IMR-90 (cell line): ENCODE measurements around the gene SMARCAD1. TPM values are rescaled to one million over a fixed set of nuclear protein-coding genes. Genes with fewer than 3 reads are reported as not detected.
A peak's percentile ranks its signal among the peaks of the same experiment; 100 is the strongest.

Experiments
- ATAC-seq: fragments of 200-7000 bp; cut with Tn5 transposase; 2 replicates; pipeline ENCODE4 v1.9.1; 2020; ENCODE audit warnings: low read depth, mild to moderate bottlenecking, moderate library complexity
- BruUV-seq: library from RNA; stranded (reverse); fragments of 400-500 nt; replicated peaks from 2 replicates; lab custom pipeline; 2021; lab: Mats Ljungman, UMichigan
- CTCF ChIA-PET: fragments of 300-600 bp; formaldehyde crosslinking; extraction: SDS; loops from one replicate; lab custom pipeline; 2021; ENCODE audit warnings: antibody characterized with exemption; lab: Yijun Ruan, JAX
- POLR2A ChIA-PET: fragments of 300-600 bp; sonication (Branson Sonifier 250); formaldehyde crosslinking; loops from one replicate; lab custom pipeline; 2022; ENCODE audit warnings: antibody characterized with exemption; ENCODE audit not compliant: unreplicated experiment; lab: Charles Lee
- DNase-seq: peaks from one replicate; pipeline ENCODE4 v3.0.0; 2013
- H2AFZ ChIP-seq: replicated peaks from 2 replicates; pipeline ENCODE3; 2013; ENCODE audit warnings: low read length, mild to moderate bottlenecking; ENCODE audit not compliant: poor library complexity
- H2AK5ac ChIP-seq: 2 replicates; pipeline ENCODE4 v1.6.1; 2013; ENCODE audit warnings: low read depth, low read length, inconsistent platforms
- H2AK9ac ChIP-seq: replicated peaks from 2 replicates; pipeline ENCODE3; 2013; ENCODE audit warnings: mild to moderate bottlenecking, low read depth, low read length, moderate library complexity; ENCODE audit not compliant: poor library complexity
- H2BK120ac ChIP-seq: 2 replicates; pipeline ENCODE4 v1.6.1; 2013; ENCODE audit warnings: low read depth, low read length, inconsistent platforms
- H2BK15ac ChIP-seq: 3 replicates; pipeline ENCODE4 v1.6.1; 2013; ENCODE audit warnings: low read depth, low read length, inconsistent platforms
- H2BK20ac ChIP-seq: 2 replicates; pipeline ENCODE4 v1.6.1; 2013; ENCODE audit warnings: low read depth, mild to moderate bottlenecking, inconsistent platforms, low read length, moderate library complexity
- H2BK5ac ChIP-seq: 2 replicates; pipeline ENCODE4 v1.6.1; 2013; ENCODE audit warnings: mild to moderate bottlenecking, low read depth, low read length, inconsistent platforms; ENCODE audit not compliant: poor library complexity, severe bottlenecking
- H3K14ac ChIP-seq: replicated peaks from 2 replicates; pipeline ENCODE4 v1.6.1; 2013; ENCODE audit warnings: low read depth, low read length, inconsistent platforms
- H3K18ac ChIP-seq: 2 replicates; pipeline ENCODE4 v1.6.1; 2013; ENCODE audit warnings: low read depth, low read length, control low read depth
- H3K23ac ChIP-seq: 2 replicates; pipeline ENCODE4 v1.6.1; 2013; ENCODE audit warnings: low read depth, low read length, inconsistent platforms
- H3K27ac ChIP-seq: 2 replicates; pipeline ENCODE4 v1.5.1; 2013; ENCODE audit warnings: mild to moderate bottlenecking, control low read depth, low read length; ENCODE audit not compliant: insufficient read depth
- H3K27me3 ChIP-seq: 2 replicates; pipeline ENCODE4 v1.6.1; 2013; ENCODE audit warnings: low read length; ENCODE audit not compliant: control insufficient read depth, insufficient read depth
- H3K36me3 ChIP-seq: 2 replicates; pipeline ENCODE4 v1.6.1; 2013; ENCODE audit warnings: low read length, mixed read lengths; ENCODE audit not compliant: control insufficient read depth, insufficient read depth
- H3K4ac ChIP-seq: 2 replicates; pipeline ENCODE4 v1.6.1; 2013; ENCODE audit warnings: low read depth, low read length, inconsistent platforms
- H3K4me1 ChIP-seq: 2 replicates; pipeline ENCODE4 v1.6.1; 2013; ENCODE audit warnings: low read length, mixed read lengths; ENCODE audit not compliant: control insufficient read depth, insufficient read depth
- H3K4me2 ChIP-seq: 2 replicates; pipeline ENCODE4 v1.6.1; 2013; ENCODE audit warnings: low read depth, mild to moderate bottlenecking, control low read depth, low read length, moderate library complexity
- H3K4me3 ChIP-seq: 2 replicates; pipeline ENCODE4 v1.5.1; 2013; ENCODE audit warnings: low read depth, mild to moderate bottlenecking, control low read depth, low read length, moderate library complexity; ENCODE audit not compliant: insufficient read depth
- H3K56ac ChIP-seq: 2 replicates; pipeline ENCODE4 v1.6.1; 2013; ENCODE audit warnings: low read length, inconsistent platforms; ENCODE audit not compliant: insufficient read depth; ENCODE audit errors: extremely low read depth
- H3K79me1 ChIP-seq, 2 experiments: 2 replicates each; pipeline ENCODE4 v1.6.1; 2013; ENCODE audit warnings: low read length in 2 of 2, inconsistent platforms in 1 of 2, low read depth in 1 of 2
- H3K9ac ChIP-seq: 2 replicates; pipeline ENCODE4 v1.6.1; 2013; ENCODE audit warnings: low read depth, low read length, control low read depth
- H3K9me1 ChIP-seq: 2 replicates; pipeline ENCODE4 v1.6.1; 2013; ENCODE audit warnings: low read length, inconsistent platforms; ENCODE audit not compliant: insufficient read depth
- H3K9me3 ChIP-seq: 2 replicates; pipeline ENCODE4 v1.6.1; 2013; ENCODE audit warnings: low read length; ENCODE audit not compliant: control insufficient read depth, insufficient read depth
- H4K20me1 ChIP-seq: 2 replicates; pipeline ENCODE4 v1.6.1; 2013; ENCODE audit warnings: low read length, inconsistent platforms; ENCODE audit not compliant: insufficient read depth
- H4K5ac ChIP-seq: 2 replicates; pipeline ENCODE4 v1.6.1; 2013; ENCODE audit warnings: mild to moderate bottlenecking, low read depth, low read length, control low read depth
- H4K8ac ChIP-seq, 2 experiments: 2 replicates each; pipeline ENCODE4 v1.6.1; 2013; ENCODE audit warnings: low read depth in 2 of 2, low read length in 2 of 2, control low read depth in 1 of 2, inconsistent platforms in 1 of 2
- H4K91ac ChIP-seq: 2 replicates; pipeline ENCODE4 v1.6.1; 2013; ENCODE audit warnings: low read depth, low read length, inconsistent platforms; ENCODE audit not compliant: insufficient read depth
- BHLHE40 ChIP-seq: fragments of 150-350 bp; IDR thresholded peaks from 2 replicates; pipeline ENCODE4 v1.6.1; 2016; ENCODE audit warnings: mild to moderate bottlenecking, low read depth, low read length
- CEBPB ChIP-seq: IDR thresholded peaks from 2 replicates; pipeline ENCODE4 v1.6.1; 2012; ENCODE audit warnings: low read depth, low read length, improper control_type of control experiment
- CHD1 ChIP-seq: IDR thresholded peaks from 2 replicates; pipeline ENCODE4 v1.6.1; 2012; ENCODE audit warnings: low read depth, low read length, improper control_type of control experiment
- FOS ChIP-seq: fragments of 150-350 bp; IDR thresholded peaks from 2 replicates; pipeline ENCODE4 v1.6.1; 2016; ENCODE audit warnings: low read depth, low read length
- MAFK ChIP-seq: IDR thresholded peaks from 2 replicates; pipeline ENCODE4 v1.6.1; 2012; ENCODE audit warnings: low read depth, low read length, improper control_type of control experiment
- MAZ ChIP-seq: IDR thresholded peaks from 2 replicates; pipeline ENCODE4 v1.6.1; 2012; ENCODE audit warnings: low read depth, mild to moderate bottlenecking, low read length, improper control_type of control experiment, moderate library complexity, borderline replicate concordance
- MXI1 ChIP-seq: IDR thresholded peaks from 2 replicates; pipeline ENCODE4 v1.6.1; 2012; ENCODE audit warnings: low read depth, mild to moderate bottlenecking, low read length, moderate library complexity, borderline replicate concordance
- NFE2L2 ChIP-seq: fragments of 150-350 bp; IDR thresholded peaks from 2 replicates; pipeline ENCODE4 v1.6.1; 2016; ENCODE audit warnings: low read depth, mild to moderate bottlenecking, low read length
- RAD21 ChIP-seq: IDR thresholded peaks from 2 replicates; pipeline ENCODE4 v1.6.1; 2012; ENCODE audit warnings: low read length, improper control_type of control experiment
- RCOR1 ChIP-seq: IDR thresholded peaks from 2 replicates; pipeline ENCODE4 v1.6.1; 2012; ENCODE audit warnings: mild to moderate bottlenecking, low read length, improper control_type of control experiment; ENCODE audit not compliant: insufficient replicate concordance
- RFX5 ChIP-seq: IDR thresholded peaks from 2 replicates; pipeline ENCODE4 v1.8.0; 2012; ENCODE audit warnings: low read depth, mild to moderate bottlenecking, low read length, moderate library complexity
- SMC3 ChIP-seq: fragments of 150-350 bp; IDR thresholded peaks from 2 replicates; pipeline ENCODE4 v1.6.1; 2016; ENCODE audit warnings: low read depth, mild to moderate bottlenecking, antibody characterized with exemption, low read length, moderate library complexity
- USF2 ChIP-seq: fragments of 150-350 bp; IDR thresholded peaks from 2 replicates; pipeline ENCODE4 v1.6.1; 2017; ENCODE audit warnings: mild to moderate bottlenecking, antibody characterized with exemption, low read length, low read depth
- dilution Hi-C: fragments of 300-500 bp; cut with HindIII; formaldehyde crosslinking; loops from one replicate; pipeline ENCODE4 v1.14.3; 2018; ENCODE audit warnings: low sequenced_read_pairs; ENCODE audit not compliant: unreplicated experiment
- in situ Hi-C: fragments of 300-500 bp; cut with MboI; formaldehyde crosslinking; loops from 3 replicates; pipeline ENCODE4 v1.14.3; 2019; ENCODE audit warnings: low sequenced_read_pairs, inconsistent platforms, mixed read lengths
- intact Hi-C: fragments of 100-400 bp; cut with micrococcal nuclease; formaldehyde crosslinking; loops from 2 replicates; pipeline ENCODE4 v1.10.0; 2022
- polyA plus RNA-seq, 3 experiments: library from polyadenylated mRNA; depleted of rRNA; stranded (reverse); fragments of >200 nt; gene quantifications; 2 replicates each; pipeline ENCODE4 v1.2.3, GENCODE V29; 2012; ENCODE audit warnings: low replicate concordance in 1 of 3
- total RNA-seq: library from RNA; depleted of rRNA; stranded (reverse); fragments of >200 nt; gene quantifications from 2 replicates; pipeline ENCODE4 v1.2.3, GENCODE V29; 2012
- TF ChIP-seq, protein P1 (sequence below): fragments of 150-350 bp; IDR thresholded peaks from 2 replicates; pipeline ENCODE4 v1.6.1; 2016; ENCODE audit warnings: low read depth, mild to moderate bottlenecking, low read length, moderate library complexity, borderline replicate concordance
- TF ChIP-seq, protein P2 (sequence below): conservative IDR thresholded peaks from 2 replicates; pipeline ENCODE4 v1.5.1; 2012; ENCODE audit warnings: mild to moderate bottlenecking, low read depth, low read length, improper control_type of control experiment

Gene SMARCAD1
- total and polyA plus RNA-seq, 2 of the 4 experiments (the other 2 are of a cell fraction) = 12.3 to 35.3 TPM

DNA sequence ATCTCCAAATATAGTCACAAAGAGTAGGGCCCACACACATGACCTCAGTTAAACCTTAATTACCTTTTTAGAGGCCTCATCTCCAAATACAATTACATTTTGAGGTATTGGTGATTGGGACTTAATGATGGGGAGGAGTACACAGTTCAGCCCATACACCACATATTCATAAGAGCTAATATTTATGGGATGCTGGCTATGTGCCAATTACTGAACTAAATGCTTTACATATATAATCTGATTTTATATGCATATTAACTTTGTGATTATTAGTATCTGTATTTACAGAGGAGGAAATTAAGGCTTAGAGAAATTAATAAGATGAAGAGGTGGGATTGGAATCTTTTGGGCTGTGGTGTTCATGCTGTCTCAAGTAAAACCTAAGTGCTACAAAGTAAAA lies 17.8 kb downstream of the SMARCAD1 start:
- intact Hi-C loops (no loop called here), dilution Hi-C loops (no loop called here), in situ Hi-C loops (no loop called here)
- H4K8ac ChIP-seq = no peak overlapping the region
- H2BK15ac ChIP-seq = no peak overlapping the region
- no peak overlapping the region for H3K9ac ChIP-seq
- H2AFZ ChIP-seq = no peak overlapping the region
- no peak overlapping the region for H4K5ac ChIP-seq
- H3K18ac ChIP-seq = no peak overlapping the region
- CTCF ChIA-PET = no interaction called here
- H3K23ac ChIP-seq = 0 out of 2 replicates have a peak overlapping the region, but pooled peaks have one; percentile 7
- no peak overlapping the region for H2BK120ac ChIP-seq
- no peak overlapping the region for H3K4me2 ChIP-seq
- no peaks in the 10 kb centered on the region for H3K27me3 ChIP-seq
- H2BK20ac ChIP-seq = no peak overlapping the region
- no peak overlapping the region for H2AK9ac ChIP-seq
- no peak overlapping the region for H2BK5ac ChIP-seq
- no peak overlapping the region for H3K4me3 ChIP-seq
- H3K9me1 ChIP-seq = no peaks in the 10 kb centered on the region; the same call in 1 of the 2 replicates
- no peak overlapping the region for H2AK5ac ChIP-seq
- H4K20me1 ChIP-seq = peaks cover 4% of the 10 kb centered on the region; the same call in 1 of the 2 replicates
- no peak for DNase-seq
- H3K14ac ChIP-seq = no peak overlapping the region
- no peak overlapping the region for H4K91ac ChIP-seq
- H3K36me3 ChIP-seq = peaks cover 9% of the 10 kb centered on the region
- no peak overlapping the region for H3K27ac ChIP-seq
- H3K4ac ChIP-seq = no peak overlapping the region
- POLR2A ChIA-PET = no interaction called here
- H3K79me1 ChIP-seq = peaks cover 23% of the 10 kb centered on the region in 2 experiments
- H3K4me1 ChIP-seq = no peaks in the 10 kb centered on the region
- H3K9me3 ChIP-seq = no peaks in the 10 kb centered on the region
- ATAC-seq = no peak
- TF ChIP-seq MAZ = no peak
- no peak for TF ChIP-seq CHD1
- TF ChIP-seq, protein P1, sequence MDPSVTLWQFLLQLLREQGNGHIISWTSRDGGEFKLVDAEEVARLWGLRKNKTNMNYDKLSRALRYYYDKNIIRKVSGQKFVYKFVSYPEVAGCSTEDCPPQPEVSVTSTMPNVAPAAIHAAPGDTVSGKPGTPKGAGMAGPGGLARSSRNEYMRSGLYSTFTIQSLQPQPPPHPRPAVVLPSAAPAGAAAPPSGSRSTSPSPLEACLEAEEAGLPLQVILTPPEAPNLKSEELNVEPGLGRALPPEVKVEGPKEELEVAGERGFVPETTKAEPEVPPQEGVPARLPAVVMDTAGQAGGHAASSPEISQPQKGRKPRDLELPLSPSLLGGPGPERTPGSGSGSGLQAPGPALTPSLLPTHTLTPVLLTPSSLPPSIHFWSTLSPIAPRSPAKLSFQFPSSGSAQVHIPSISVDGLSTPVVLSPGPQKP = no peak
- TF ChIP-seq MAFK = no peak
- no peak for TF ChIP-seq SMC3
- TF ChIP-seq NFE2L2 = no peak
- TF ChIP-seq CEBPB = no peak
- TF ChIP-seq, protein P2, sequence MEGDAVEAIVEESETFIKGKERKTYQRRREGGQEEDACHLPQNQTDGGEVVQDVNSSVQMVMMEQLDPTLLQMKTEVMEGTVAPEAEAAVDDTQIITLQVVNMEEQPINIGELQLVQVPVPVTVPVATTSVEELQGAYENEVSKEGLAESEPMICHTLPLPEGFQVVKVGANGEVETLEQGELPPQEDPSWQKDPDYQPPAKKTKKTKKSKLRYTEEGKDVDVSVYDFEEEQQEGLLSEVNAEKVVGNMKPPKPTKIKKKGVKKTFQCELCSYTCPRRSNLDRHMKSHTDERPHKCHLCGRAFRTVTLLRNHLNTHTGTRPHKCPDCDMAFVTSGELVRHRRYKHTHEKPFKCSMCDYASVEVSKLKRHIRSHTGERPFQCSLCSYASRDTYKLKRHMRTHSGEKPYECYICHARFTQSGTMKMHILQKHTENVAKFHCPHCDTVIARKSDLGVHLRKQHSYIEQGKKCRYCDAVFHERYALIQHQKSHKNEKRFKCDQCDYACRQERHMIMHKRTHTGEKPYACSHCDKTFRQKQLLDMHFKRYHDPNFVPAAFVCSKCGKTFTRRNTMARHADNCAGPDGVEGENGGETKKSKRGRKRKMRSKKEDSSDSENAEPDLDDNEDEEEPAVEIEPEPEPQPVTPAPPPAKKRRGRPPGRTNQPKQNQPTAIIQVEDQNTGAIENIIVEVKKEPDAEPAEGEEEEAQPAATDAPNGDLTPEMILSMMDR = no peak
- TF ChIP-seq RCOR1 = no peak
- TF ChIP-seq BHLHE40 = no peak
- TF ChIP-seq MXI1 = no peak
- TF ChIP-seq RAD21 = no peak
- TF ChIP-seq RFX5 = no peak
- TF ChIP-seq USF2 = no peak
- TF ChIP-seq FOS = no peak
- no TSS peak for BruUV-seq
- H3K56ac ChIP-seq = no peak overlapping the region
